ENCODE results near the gene GET3. TPM values are rescaled to one million over a fixed set of nuclear protein-coding genes. Genes with fewer than 3 reads are reported as not detected.

Gene GET3
- total and polyA plus RNA-seq, 2 donors (not counting 1 experiment from before 2014, with no cell fraction given) = 37.2 to 61.7 TPM

DNA sequence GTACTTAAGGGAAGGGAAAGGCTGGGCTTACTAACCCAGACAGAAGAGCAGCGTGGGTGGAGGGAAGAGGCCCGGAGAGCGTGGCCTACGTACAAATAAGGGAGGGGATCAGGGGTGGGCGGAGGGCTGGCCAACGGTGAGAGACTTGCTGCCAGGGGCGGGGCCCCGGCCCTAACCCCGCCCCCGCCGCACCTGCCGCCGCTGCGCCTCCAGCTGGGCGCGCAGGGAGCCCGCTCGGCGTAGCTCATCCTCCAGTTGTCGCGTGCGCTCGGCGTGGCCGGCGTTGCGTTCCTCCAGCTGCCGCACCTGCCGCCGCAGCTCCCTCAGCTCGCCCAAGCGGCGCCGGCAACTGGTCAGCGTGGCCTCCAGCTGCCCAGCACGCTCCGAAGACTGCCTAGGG lies 32.4 kb downstream of the GET3 start:
- DNase-seq = peak; percentile 70

DNA sequence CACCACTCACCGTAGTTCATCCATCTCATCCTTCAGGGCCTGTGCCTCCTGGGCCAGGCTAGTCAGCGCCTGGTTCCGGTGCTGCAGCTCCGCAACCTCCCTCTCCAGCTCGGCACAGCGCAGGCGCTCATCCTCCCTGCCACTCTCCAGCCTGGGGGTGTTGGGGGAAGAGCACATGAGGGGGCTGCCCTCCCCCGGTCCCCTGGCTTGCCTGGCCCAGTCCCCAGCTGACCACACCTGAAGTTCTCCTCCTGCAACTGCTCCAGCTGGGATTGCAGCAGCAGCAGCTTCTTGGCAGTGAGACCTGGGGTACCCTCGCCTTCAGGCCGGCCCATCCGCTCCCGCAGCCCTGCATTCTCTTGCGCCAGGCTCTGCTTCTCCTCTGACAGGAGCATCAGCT lies 33.6 kb downstream of the GET3 start:
- Histone ChIP-seq H3K9ac (ENCODE audit: low read length) (no peak overlapping the region), H3K79me2 (ENCODE audit: control insufficient read depth, insufficient read depth, low read length) (no peaks in the 10 kb centered on the region), H3K27ac (ENCODE audit: low read length in 2 of 2) (no peak overlapping the region), H3K4me1 (ENCODE audit: control insufficient read depth in 2 of 2, insufficient read depth in 2 of 2, low read length in 2 of 2) (peaks cover 9 to 12% of the 10 kb centered on the region in 2 donors), H3K4me2 (replicated peaks; ENCODE audit: low read depth, low read length, poor library complexity, severe bottlenecking) (no peak overlapping the region), H3K9me3 (ENCODE audit: control extremely low read depth in 1 of 3, control insufficient read depth in 2 of 3, insufficient read depth in 1 of 3, low read length in 2 of 3) (no peaks in the 10 kb centered on the region), H3K36me3 (replicated peaks in 1 of 2; ENCODE audit: control extremely low read depth in 1 of 2, control insufficient read depth in 1 of 2, extremely low read depth in 1 of 2, insufficient read depth in 2 of 2, low read length in 1 of 2) (no peaks in the 10 kb centered on the region), H4K20me1 (ENCODE audit: control insufficient read depth, insufficient read depth, low read length, poor library complexity, severe bottlenecking) (no peaks in the 10 kb centered on the region), H2AFZ (ENCODE audit: insufficient read depth, low read depth, low read length, poor library complexity, severe bottlenecking) (no peak overlapping the region), H3K27me3 (replicated peaks in 1 of 4; ENCODE audit: control extremely low read depth in 1 of 4, control insufficient read depth in 3 of 4, insufficient read depth in 4 of 4, low read length in 3 of 4) (no peaks in the 10 kb centered on the region), H3K4me3 (ENCODE audit: control extremely low read depth in 1 of 5, extremely low read depth in 1 of 5, insufficient read depth in 1 of 5, low read depth in 2 of 5, low read length in 4 of 5) (no peak overlapping the region)
- POLR2A ChIA-PET = interaction anchor here (0.6 to 1.5 kb wide), 4 partner anchors 22 to 77 kb away, joined by 3 to 9 read pairs (median 4); no protein-coding TSS in a partner anchor
- CTCF ChIA-PET = interaction anchor here (0.6 to 27.9 kb wide), 4 partner anchors 11 to 78 kb away, joined by 3 to 1147 read pairs (median 178); partner anchors contain the start of genes JUNB, PRDX2, RNASEH2A and THSD8
- DNase-seq (no peak), ATAC-seq (ENCODE audit: low read depth) (no peak)
- no peak overlapping the region for H3K4me3 Mint-ChIP-seq
- H3K4me1 Mint-ChIP-seq = peaks cover 19% of the 10 kb centered on the region
- H3K27me3 Mint-ChIP-seq = no peaks in the 10 kb centered on the region
- intact Hi-C loops (cut with micrococcal nuclease) = no loop called here
- TF ChIP-seq, protein P1, sequence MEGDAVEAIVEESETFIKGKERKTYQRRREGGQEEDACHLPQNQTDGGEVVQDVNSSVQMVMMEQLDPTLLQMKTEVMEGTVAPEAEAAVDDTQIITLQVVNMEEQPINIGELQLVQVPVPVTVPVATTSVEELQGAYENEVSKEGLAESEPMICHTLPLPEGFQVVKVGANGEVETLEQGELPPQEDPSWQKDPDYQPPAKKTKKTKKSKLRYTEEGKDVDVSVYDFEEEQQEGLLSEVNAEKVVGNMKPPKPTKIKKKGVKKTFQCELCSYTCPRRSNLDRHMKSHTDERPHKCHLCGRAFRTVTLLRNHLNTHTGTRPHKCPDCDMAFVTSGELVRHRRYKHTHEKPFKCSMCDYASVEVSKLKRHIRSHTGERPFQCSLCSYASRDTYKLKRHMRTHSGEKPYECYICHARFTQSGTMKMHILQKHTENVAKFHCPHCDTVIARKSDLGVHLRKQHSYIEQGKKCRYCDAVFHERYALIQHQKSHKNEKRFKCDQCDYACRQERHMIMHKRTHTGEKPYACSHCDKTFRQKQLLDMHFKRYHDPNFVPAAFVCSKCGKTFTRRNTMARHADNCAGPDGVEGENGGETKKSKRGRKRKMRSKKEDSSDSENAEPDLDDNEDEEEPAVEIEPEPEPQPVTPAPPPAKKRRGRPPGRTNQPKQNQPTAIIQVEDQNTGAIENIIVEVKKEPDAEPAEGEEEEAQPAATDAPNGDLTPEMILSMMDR (IDR thresholded peaks at IDR 0.05) = no peak
- TF ChIP-seq EZH2 (IDR thresholded peaks at IDR 0.05; ENCODE audit: borderline replicate concordance, insufficient read depth, low read depth, low read length, poor library complexity, severe bottlenecking) = no peak
- 98% methylated on average over 7 of the region's 13 CpGs for WGBS (ENCODE audit: insufficient coverage)
- no peaks in the 10 kb centered on the region for H3K9me3 Mint-ChIP-seq (ENCODE audit: insufficient read depth)
- no peak overlapping the region for H3K27ac Mint-ChIP-seq

More for the DNA sequence above, 32.4 kb downstream of the GET3 start:
- Histone ChIP-seq H3K79me2 (ENCODE audit: control insufficient read depth, insufficient read depth, low read length) (no peaks in the 10 kb centered on the region), H2AFZ (ENCODE audit: insufficient read depth, low read depth, low read length, poor library complexity, severe bottlenecking) (no peak overlapping the region), H3K9me3 (ENCODE audit: control extremely low read depth in 1 of 3, control insufficient read depth in 2 of 3, insufficient read depth in 1 of 3, low read length in 2 of 3) (no peaks in the 10 kb centered on the region), H3K4me3 (ENCODE audit: control extremely low read depth in 1 of 5, extremely low read depth in 1 of 5, insufficient read depth in 1 of 5, low read depth in 2 of 5, low read length in 4 of 5) (no peak overlapping the region), H3K9ac (ENCODE audit: low read length) (no peak overlapping the region), H3K4me2 (replicated peaks; ENCODE audit: low read depth, low read length, poor library complexity, severe bottlenecking) (peak overlapping the region; percentile 44), H3K27me3 (replicated peaks in 1 of 4; ENCODE audit: control extremely low read depth in 1 of 4, control insufficient read depth in 3 of 4, insufficient read depth in 4 of 4, low read length in 3 of 4) (no peaks in the 10 kb centered on the region), H3K4me1 (ENCODE audit: control insufficient read depth in 2 of 2, insufficient read depth in 2 of 2, low read length in 2 of 2) (peaks cover 6 to 10% of the 10 kb centered on the region in 2 donors), H4K20me1 (ENCODE audit: control insufficient read depth, insufficient read depth, low read length, poor library complexity, severe bottlenecking) (no peaks in the 10 kb centered on the region), H3K36me3 (replicated peaks in 1 of 2; ENCODE audit: control extremely low read depth in 1 of 2, control insufficient read depth in 1 of 2, extremely low read depth in 1 of 2, insufficient read depth in 2 of 2, low read length in 1 of 2) (peaks cover 0 to under 1% of the 10 kb centered on the region in 2 experiments), H3K27ac (ENCODE audit: low read length in 2 of 2) (no peak overlapping the region)
- POLR2A ChIA-PET = interaction anchor here (1.5 kb wide), 1 partner anchor 23 kb away, joined by 9 read pairs; no protein-coding TSS in a partner anchor
- TF ChIP-seq EZH2 (IDR thresholded peaks at IDR 0.05; ENCODE audit: borderline replicate concordance, insufficient read depth, low read depth, low read length, poor library complexity, severe bottlenecking) = no peak
- TF ChIP-seq, protein P1 (IDR thresholded peaks at IDR 0.05) = no peak
- intact Hi-C loops (cut with micrococcal nuclease) = no loop called here
- H3K27ac Mint-ChIP-seq = no peak overlapping the region
- H3K4me3 Mint-ChIP-seq = peak overlapping the region; percentile 55
- no peaks in the 10 kb centered on the region for H3K9me3 Mint-ChIP-seq (ENCODE audit: insufficient read depth)
- WGBS (ENCODE audit: insufficient coverage) = 72% methylated on average over 36 of the region's 37 CpGs
- H3K27me3 Mint-ChIP-seq = no peaks in the 10 kb centered on the region
- H3K4me1 Mint-ChIP-seq = peaks cover 16% of the 10 kb centered on the region
- peak; percentile 92 for ATAC-seq (ENCODE audit: low read depth)
- CTCF ChIA-PET = interaction anchor here (7.2 to 27.9 kb wide), 3 partner anchors 7 to 79 kb away, joined by 64 to 1147 read pairs (median 353); partner anchors contain the start of genes HOOK2, JUNB, PRDX2 and RNASEH2A
